GM23338 (cell line): Measurements from ENCODE around the gene MYDGF. TPM values are rescaled to one million over a fixed set of nuclear protein-coding genes. Genes with fewer than 3 reads are reported as not detected.

ENCODE experiments used
- ATAC-seq: fragments of 200-7000 bp; cut with Tn5 transposase; 3 replicates; pipeline ENCODE4 v1.9.1; 2020
- DNase-seq: peaks from one replicate; pipeline ENCODE4 v3.0.0-alpha.2; 2015; ENCODE audit warnings: low spot score
- H2AFZ ChIP-seq: fragments of 200-600 bp; sonication (generic); 2 replicates; pipeline ENCODE4 v1.8.0; 2016; ENCODE audit warnings: antibody characterized with exemption, mild to moderate bottlenecking, moderate library complexity
- H3F3A ChIP-seq: fragments of 200-600 bp; sonication (generic); replicated peaks from 2 replicates; pipeline ENCODE4 v1.8.0; 2017; ENCODE audit warnings: antibody characterized with exemption, mixed run types, low read depth
- H3K27ac ChIP-seq: fragments of 200-600 bp; sonication (generic); 2 replicates; pipeline ENCODE4 v1.6.1; 2016; ENCODE audit warnings: low read depth
- H3K27me3 ChIP-seq: fragments of 200-600 bp; sonication (generic); 2 replicates; pipeline ENCODE4 v1.8.0; 2016; ENCODE audit warnings: mild to moderate bottlenecking, mixed run types, moderate library complexity; ENCODE audit not compliant: insufficient read depth
- H3K36me3 ChIP-seq: fragments of 200-600 bp; sonication (generic); 2 replicates; pipeline ENCODE4 v1.8.0; 2016; ENCODE audit warnings: mild to moderate bottlenecking; ENCODE audit not compliant: insufficient read depth
- H3K4me1 ChIP-seq: fragments of 200-600 bp; sonication (generic); 2 replicates; pipeline ENCODE4 v1.8.0; 2016; ENCODE audit warnings: mild to moderate bottlenecking, moderate library complexity; ENCODE audit not compliant: insufficient read depth
- H3K4me2 ChIP-seq: fragments of 200-600 bp; sonication (generic); 2 replicates; pipeline ENCODE4 v1.7.1; 2017; ENCODE audit warnings: mixed run types
- H3K4me3 ChIP-seq: fragments of 200-600 bp; sonication (generic); 2 replicates; pipeline ENCODE4 v1.6.1; 2016; ENCODE audit warnings: mixed run types
- H3K79me2 ChIP-seq: fragments of 200-600 bp; sonication (generic); replicated peaks from 2 replicates; pipeline ENCODE4 v1.8.0; 2017; ENCODE audit warnings: mild to moderate bottlenecking; ENCODE audit not compliant: insufficient read depth
- H3K9me2 ChIP-seq: fragments of 200-600 bp; sonication (generic); 2 replicates; pipeline ENCODE4 v1.8.0; 2017; ENCODE audit not compliant: insufficient read depth
- H4K20me1 ChIP-seq: fragments of 200-600 bp; sonication (generic); replicated peaks from 2 replicates; pipeline ENCODE4 v1.8.0; 2017; ENCODE audit warnings: mild to moderate bottlenecking; ENCODE audit not compliant: insufficient read depth
- H3K27ac Mint-ChIP-seq: 2 replicates; pipeline ENCODE4 v1.8.0; 2020; ENCODE audit warnings: inconsistent platforms, mild to moderate bottlenecking, moderate library complexity, mixed read lengths
- H3K27me3 Mint-ChIP-seq: 3 replicates; pipeline ENCODE4 v1.8.0; 2022; ENCODE audit warnings: low read depth, mild to moderate bottlenecking, moderate library complexity, mixed read lengths, inconsistent platforms; ENCODE audit not compliant: insufficient read depth, poor library complexity
- H3K36me3 Mint-ChIP-seq: 3 replicates; pipeline ENCODE4 v1.8.0; 2021; ENCODE audit warnings: low read depth, mild to moderate bottlenecking, inconsistent platforms, moderate library complexity, mixed read lengths
- H3K4me1 Mint-ChIP-seq: 3 replicates; pipeline ENCODE4 v1.8.0; 2020; ENCODE audit warnings: mild to moderate bottlenecking, inconsistent platforms, mixed read lengths
- H3K4me3 Mint-ChIP-seq: 3 replicates; pipeline ENCODE4 v1.8.0; 2021; ENCODE audit warnings: moderate library complexity, mild to moderate bottlenecking, inconsistent platforms, mixed read lengths
- H3K9me3 Mint-ChIP-seq: 3 replicates; pipeline ENCODE4 v1.8.0; 2020; ENCODE audit warnings: moderate library complexity, mild to moderate bottlenecking, inconsistent platforms, mixed read lengths
- EZH2phosphoT487 ChIP-seq: fragments of 200-600 bp; sonication (generic); IDR thresholded peaks from one replicate; pipeline ENCODE4 v1.8.1; 2018; ENCODE audit warnings: antibody characterized with exemption; ENCODE audit not compliant: unreplicated experiment
- POLR2AphosphoS5 ChIP-seq: IDR thresholded peaks from 2 replicates; pipeline ENCODE4 v1.6.1; 2016; ENCODE audit warnings: antibody characterized with exemption, low read depth
- STAT1 ChIP-seq: IDR thresholded peaks from one replicate; pipeline ENCODE4 v1.6.1; 2016; ENCODE audit warnings: antibody characterized with exemption; ENCODE audit not compliant: unreplicated experiment
- ZNF114 ChIP-seq: fragments of 250-450 bp; sonication (Bioruptor Pico); IDR thresholded peaks from 2 replicates; pipeline ENCODE4 v1.5.0; 2020; ENCODE audit warnings: mild to moderate bottlenecking, moderate library complexity
- ZNF331 ChIP-seq: fragments of 250-450 bp; sonication (Bioruptor Pico); IDR thresholded peaks from 2 replicates; pipeline ENCODE4 v1.5.0; 2020; ENCODE audit warnings: low read depth, mild to moderate bottlenecking, moderate library complexity
- polyA plus RNA-seq: library from polyadenylated mRNA; unstranded; fragments of >200 nt; fragmentation: Nextera tagmentation; extraction: Ambion mirVana; gene quantifications from 2 replicates; pipeline ENCODE4 v1.2.1, GENCODE V29; 2016
- total RNA-seq: library from RNA; depleted of rRNA; stranded (reverse); fragments of >200 nt; shearing (Covaris generic); gene quantifications from 2 replicates; pipeline ENCODE4 v1.2.3, GENCODE V29; 2014
- TF ChIP-seq, protein P1 (sequence below): IDR thresholded peaks from one replicate; pipeline ENCODE4 v1.6.1; 2018; ENCODE audit warnings: antibody characterized with exemption; ENCODE audit not compliant: unreplicated experiment
- TF ChIP-seq, protein P2 (sequence below): IDR thresholded peaks from 2 replicates; pipeline ENCODE4 v1.6.1; 2016; ENCODE audit warnings: antibody characterized with exemption
- TF ChIP-seq, protein P3 (sequence below), 2 experiments: fragments of 200-600 bp in 1 of 2; sonication (generic) in 1 of 2; conservative IDR thresholded peaks; 2 replicates each; pipeline versions ENCODE4 v1.5.1 to v1.6.1; 2016 to 2017; ENCODE audit warnings: antibody characterized with exemption in 2 of 2, low read depth in 2 of 2, mild to moderate bottlenecking in 2 of 2, moderate library complexity in 1 of 2

MYDGF gene
- total and polyA plus RNA-seq, 2 experiments from 2014 or later, result 42.3 to 99.5 TPM

DNA sequence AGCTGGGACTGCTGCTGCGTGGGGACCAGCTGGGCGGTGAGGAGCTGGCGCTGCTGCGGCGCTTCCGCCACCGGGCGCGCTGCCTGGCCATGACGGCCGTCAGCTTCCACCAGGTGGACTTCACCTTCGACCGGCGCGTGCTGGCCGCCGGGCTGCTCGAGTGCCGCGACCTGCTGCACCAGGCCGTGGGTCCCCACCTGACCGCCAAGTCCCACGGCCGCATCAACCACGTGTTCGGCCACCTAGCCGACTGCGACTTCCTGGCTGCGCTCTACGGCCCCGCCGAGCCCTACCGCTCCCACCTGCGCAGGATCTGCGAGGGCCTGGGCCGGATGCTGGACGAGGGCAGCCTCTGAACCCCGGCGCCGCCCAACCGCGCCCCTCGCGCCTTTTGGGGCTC is 18.1 kb downstream of the MYDGF start (continued):
- TF ChIP-seq, protein P1, sequence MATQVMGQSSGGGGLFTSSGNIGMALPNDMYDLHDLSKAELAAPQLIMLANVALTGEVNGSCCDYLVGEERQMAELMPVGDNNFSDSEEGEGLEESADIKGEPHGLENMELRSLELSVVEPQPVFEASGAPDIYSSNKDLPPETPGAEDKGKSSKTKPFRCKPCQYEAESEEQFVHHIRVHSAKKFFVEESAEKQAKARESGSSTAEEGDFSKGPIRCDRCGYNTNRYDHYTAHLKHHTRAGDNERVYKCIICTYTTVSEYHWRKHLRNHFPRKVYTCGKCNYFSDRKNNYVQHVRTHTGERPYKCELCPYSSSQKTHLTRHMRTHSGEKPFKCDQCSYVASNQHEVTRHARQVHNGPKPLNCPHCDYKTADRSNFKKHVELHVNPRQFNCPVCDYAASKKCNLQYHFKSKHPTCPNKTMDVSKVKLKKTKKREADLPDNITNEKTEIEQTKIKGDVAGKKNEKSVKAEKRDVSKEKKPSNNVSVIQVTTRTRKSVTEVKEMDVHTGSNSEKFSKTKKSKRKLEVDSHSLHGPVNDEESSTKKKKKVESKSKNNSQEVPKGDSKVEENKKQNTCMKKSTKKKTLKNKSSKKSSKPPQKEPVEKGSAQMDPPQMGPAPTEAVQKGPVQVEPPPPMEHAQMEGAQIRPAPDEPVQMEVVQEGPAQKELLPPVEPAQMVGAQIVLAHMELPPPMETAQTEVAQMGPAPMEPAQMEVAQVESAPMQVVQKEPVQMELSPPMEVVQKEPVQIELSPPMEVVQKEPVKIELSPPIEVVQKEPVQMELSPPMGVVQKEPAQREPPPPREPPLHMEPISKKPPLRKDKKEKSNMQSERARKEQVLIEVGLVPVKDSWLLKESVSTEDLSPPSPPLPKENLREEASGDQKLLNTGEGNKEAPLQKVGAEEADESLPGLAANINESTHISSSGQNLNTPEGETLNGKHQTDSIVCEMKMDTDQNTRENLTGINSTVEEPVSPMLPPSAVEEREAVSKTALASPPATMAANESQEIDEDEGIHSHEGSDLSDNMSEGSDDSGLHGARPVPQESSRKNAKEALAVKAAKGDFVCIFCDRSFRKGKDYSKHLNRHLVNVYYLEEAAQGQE, result no peak
- TF ChIP-seq, protein P2, sequence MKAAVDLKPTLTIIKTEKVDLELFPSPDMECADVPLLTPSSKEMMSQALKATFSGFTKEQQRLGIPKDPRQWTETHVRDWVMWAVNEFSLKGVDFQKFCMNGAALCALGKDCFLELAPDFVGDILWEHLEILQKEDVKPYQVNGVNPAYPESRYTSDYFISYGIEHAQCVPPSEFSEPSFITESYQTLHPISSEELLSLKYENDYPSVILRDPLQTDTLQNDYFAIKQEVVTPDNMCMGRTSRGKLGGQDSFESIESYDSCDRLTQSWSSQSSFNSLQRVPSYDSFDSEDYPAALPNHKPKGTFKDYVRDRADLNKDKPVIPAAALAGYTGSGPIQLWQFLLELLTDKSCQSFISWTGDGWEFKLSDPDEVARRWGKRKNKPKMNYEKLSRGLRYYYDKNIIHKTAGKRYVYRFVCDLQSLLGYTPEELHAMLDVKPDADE, result no peak
- TF ChIP-seq POLR2AphosphoS5 (no peak), ZNF331 (no peak), STAT1 (no peak)

DNA sequence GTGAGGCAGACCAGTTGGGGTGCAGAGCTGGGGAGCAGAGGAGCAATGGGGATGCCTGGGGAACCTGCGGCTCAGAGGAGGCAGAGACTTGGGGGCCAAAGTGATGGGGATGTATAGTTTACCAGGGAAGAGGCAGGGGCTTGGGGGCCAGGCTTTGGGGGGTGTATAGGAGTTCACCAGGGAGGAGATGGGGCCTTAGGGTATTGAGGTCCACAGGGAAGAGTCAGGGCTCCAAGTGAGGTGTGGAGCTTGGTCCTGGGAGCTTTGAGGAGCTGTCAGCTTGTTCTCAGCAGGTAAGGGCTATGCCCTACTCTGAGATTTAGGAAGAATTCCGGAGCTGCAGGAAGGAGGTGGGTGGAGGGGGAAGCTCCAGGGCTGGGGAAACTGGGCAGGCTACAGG is 20.0 kb downstream of the MYDGF start:
- no peaks in the 10 kb centered on the region for H3K79me2 ChIP-seq
- no peak overlapping the region for H2AFZ ChIP-seq
- no peaks in the 10 kb centered on the region for H3K4me1 ChIP-seq
- TF ChIP-seq ZNF114 (no peak), EZH2phosphoT487 (no peak), POLR2AphosphoS5 (no peak), STAT1 (no peak)
- TF ChIP-seq, protein P3, sequence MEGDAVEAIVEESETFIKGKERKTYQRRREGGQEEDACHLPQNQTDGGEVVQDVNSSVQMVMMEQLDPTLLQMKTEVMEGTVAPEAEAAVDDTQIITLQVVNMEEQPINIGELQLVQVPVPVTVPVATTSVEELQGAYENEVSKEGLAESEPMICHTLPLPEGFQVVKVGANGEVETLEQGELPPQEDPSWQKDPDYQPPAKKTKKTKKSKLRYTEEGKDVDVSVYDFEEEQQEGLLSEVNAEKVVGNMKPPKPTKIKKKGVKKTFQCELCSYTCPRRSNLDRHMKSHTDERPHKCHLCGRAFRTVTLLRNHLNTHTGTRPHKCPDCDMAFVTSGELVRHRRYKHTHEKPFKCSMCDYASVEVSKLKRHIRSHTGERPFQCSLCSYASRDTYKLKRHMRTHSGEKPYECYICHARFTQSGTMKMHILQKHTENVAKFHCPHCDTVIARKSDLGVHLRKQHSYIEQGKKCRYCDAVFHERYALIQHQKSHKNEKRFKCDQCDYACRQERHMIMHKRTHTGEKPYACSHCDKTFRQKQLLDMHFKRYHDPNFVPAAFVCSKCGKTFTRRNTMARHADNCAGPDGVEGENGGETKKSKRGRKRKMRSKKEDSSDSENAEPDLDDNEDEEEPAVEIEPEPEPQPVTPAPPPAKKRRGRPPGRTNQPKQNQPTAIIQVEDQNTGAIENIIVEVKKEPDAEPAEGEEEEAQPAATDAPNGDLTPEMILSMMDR (conservative IDR thresholded peaks at IDR 0.05; ENCODE audit: low read depth in 2 of 2), result no peak
- no peak for DNase-seq
- H4K20me1 ChIP-seq, result no peaks in the 10 kb centered on the region
- Mint-ChIP-seq H3K36me3 (peaks cover 7% of the 10 kb centered on the region), H3K4me3 (no peak overlapping the region), H3K27me3 (peaks cover 10% of the 10 kb centered on the region), H3K27ac (no peak overlapping the region), H3K4me1 (peaks cover 9% of the 10 kb centered on the region), H3K9me3 (no peaks in the 10 kb centered on the region; the same call in 2 of the 3 replicates)
- ATAC-seq, result no peak
- H3K4me3 ChIP-seq, result no peak overlapping the region
- no peak overlapping the region for H3K27ac ChIP-seq
- H3K4me2 ChIP-seq, result no peak overlapping the region
- H3F3A ChIP-seq, result 0 out of 2 replicates have a peak, but pooled peaks cover 7% of the 10 kb centered on the region
- no peaks in the 10 kb centered on the region for H3K36me3 ChIP-seq
- no peaks in the 10 kb centered on the region for H3K27me3 ChIP-seq
- no peaks in the 10 kb centered on the region for H3K9me2 ChIP-seq
